ENCODE measurements around the gene SHQ1.

- TF ChIP-seq EZH2 (IDR thresholded peaks at IDR 0.05): no peak
- TF ChIP-seq POLR2AphosphoS5 (IDR thresholded peaks at IDR 0.05; ENCODE audit: borderline replicate concordance, low read depth, low read length): no peak
- TF ChIP-seq FOXP2 (optimal IDR thresholded peaks at IDR 0.05; ENCODE audit: control extremely low read depth, extremely low read length, insufficient read depth): no peak
Observed at GRCh38 chr3:72810659-72811434, 37.4 kb downstream of the SHQ1 start.

Measured in SK-N-MC (cell line).